NCI-H460 (cell line): ENCODE data around the gene IL11. TPM values are rescaled to one million over a fixed set of nuclear protein-coding genes. Genes with fewer than 3 reads are reported as not detected.
A peak's percentile ranks its signal among the peaks of the same experiment; 100 is the strongest.

ENCODE experiments used
- DNase-seq: peaks from one replicate; pipeline ENCODE4 v3.0.0-alpha.2; 2016; ENCODE audit warnings: low read depth; ENCODE audit errors: extremely low read depth
- total RNA-seq: library from RNA; depleted of rRNA; stranded (reverse); fragments of >200 nt; shearing (Covaris generic); gene quantifications from 2 replicates; pipeline ENCODE4 v1.2.3, GENCODE V29; 2014

Gene IL11
- total RNA-seq, 1 experiment from 2014 or later, result 0.84 TPM

GRCh38 chr19:55373993-55374757 lies 3.9 kb upstream of the IL11 start:
- DNase-seq, result no peak

DNA sequence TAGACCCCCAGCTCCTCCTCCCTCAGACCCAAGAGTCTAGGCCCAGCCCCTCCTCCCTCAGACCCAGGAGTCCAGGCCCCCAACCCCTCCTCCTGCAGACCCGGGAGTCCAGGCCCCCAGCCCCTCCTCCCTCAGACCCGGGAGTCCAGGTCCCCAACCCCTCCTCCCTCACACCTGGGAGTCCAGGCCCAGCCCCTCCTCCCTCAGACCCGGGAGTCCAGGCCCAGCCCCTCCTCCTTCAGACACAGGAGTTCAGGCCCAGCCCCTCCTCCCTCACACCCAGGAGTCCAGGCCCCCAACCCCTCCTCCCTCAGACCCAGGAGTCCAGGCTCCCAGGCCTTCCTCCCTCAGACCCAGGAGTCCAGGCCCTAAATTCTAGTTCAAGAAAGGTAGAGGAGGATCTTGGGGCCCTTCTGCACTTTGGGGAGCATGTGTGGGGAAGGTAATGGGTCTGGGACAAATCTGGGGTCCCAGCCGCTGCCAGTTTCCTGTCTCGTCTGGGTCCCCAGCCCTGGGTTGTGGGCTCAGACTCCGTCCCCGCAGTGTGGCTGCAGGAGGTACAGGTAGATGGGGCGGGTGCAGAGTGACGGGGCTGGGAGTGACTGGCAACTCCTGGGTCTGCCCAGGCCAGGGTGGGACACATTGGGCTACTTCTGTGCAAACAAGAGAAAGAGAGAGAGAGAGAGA lies 3.2 kb upstream of the IL11 start:
- no peak for DNase-seq

- DNase-seq, result no peak
Observed at GRCh38 chr19:55372316-55373081, 2.2 kb upstream of the IL11 start.

DNA sequence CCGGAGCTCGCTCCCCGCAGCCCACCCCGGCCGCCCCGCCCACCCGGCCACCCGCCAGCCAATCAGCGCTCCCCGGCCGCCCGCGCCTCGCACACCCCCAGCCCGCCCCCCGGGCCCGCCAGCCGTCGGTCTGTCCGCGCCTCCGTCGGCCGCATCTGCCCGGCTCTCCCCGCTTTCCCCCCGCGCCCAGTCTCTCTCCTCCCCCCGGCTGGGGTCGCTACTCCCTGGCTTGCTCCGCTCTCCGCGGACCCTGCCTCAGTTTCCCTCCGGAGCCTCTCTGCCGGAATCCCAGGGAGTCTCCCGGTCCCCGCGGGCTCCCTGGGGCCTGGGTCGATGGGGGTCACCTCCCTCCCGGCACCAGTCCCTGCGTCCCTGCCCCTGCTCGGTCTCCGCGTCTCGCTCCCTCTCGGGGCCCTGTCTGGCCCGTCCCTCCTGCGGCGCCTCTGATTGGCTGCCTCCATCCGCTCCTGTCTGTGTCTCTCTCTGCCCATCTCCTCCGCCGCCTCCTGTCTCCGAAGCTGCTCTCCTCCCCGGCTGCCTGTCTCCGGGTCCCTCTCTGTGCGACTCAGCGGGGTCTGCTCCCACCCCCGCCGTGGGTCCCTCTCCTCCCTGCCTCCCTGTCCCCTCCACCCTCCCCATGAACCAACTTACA lies 484 bp downstream of the IL11 start:
- DNase-seq, result peak; percentile 22

DNA sequence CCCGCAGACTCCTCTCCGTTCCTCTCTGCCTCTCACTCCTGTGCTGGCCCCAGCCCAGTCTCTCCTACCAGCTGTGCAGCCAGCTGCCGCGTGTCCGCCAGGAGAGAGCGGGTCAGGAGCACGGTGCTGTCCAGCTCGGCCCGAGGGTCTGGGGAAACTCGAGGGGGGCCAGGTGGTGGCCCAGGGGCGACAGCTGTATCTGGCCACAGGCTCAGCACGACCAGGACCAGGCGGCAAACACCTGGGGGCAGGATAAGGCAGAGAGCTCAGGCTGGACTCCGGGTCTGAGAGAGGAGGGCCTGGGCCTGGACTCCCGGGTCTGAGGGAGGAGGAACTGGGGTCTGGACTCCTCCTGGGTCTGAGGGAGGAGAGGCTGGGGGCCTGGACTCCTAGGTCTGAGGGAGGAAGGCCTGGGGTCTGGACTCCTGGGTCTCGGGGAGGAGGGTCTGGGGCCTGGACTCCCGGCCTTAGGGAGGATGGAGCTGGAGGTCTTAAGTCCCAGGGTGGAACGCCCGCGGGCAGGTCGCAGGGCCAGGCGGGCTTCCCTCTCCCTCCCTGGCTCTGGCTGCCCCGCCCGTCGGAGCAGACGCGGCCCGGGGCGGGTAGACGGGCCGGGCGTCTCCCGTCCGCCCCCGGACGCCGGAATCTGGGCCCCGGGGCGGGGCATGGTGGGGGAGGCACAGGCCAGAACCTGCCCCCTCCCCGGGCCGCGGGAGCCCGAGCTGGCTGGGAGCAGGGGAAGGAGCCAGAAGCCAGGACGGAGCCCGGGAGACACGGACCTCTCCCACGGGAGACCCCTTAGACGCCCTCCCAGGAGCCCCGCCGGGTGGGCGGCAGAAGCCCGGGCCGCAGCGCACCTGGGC lies 1.3 kb downstream of the IL11 start:
- DNase-seq, result no peak

DNA sequence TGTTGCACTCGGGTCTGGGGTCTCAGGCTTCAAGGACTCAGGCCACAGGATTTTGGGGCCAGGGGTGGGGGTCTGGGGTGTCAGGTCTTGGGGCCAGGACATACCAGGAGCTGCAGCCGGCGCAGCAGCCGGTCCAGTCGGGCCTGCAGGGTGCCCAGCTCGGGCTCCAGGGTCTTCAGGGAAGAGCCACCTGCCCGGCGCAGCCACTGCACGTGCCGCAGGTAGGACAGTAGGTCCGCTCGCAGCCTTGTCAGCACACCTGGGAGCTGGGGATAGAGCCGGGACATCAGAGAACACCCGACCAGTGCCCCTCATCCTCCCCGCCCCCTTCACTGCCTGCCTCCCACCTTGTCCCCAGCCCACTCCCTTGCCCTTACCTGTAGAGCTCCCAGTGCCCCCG lies 2.2 kb downstream of the IL11 start:
- no peak for DNase-seq

DNA sequence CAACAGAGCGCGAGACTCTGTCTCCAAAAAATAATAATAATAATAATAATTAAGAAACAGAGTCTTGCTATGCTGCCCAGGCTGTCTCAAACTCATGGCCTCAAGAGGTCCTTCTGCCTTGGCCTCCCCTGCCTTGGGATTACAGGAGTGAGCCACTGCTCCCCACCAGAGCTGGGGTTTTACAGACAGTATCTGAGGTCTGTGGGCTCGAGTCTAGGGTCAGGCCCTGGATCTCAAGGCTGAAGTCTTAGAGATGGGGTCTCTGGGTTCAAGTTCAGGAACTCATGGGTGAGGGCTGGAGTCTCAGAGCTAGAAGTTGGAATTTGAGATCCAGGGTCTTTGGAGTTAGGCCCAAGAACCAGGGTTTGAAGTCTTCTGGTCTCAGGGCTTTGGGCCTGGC lies 3.5 kb downstream of the IL11 start:
- no peak for DNase-seq

DNA sequence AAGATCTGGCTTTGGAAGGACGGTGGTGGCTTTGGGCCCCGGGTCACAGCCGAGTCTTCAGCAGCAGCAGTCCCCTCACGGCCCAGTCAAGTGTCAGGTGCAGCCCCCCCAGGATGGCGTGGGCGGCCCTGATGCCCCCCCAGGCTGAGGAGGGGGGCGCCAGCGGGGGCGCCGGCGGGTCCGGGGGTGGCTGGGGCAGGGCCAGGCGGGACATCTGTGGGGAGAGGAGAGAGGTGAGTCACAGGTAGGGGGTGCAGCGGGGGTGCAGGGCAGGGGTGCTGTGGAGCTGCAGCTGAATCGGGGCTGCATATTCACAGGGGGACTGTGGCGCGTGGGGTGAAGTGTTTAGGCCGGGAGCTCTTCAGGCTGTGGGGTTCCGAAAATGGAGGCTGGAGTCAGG lies 4.3 kb downstream of the IL11 start:
- no peak for DNase-seq

DNA sequence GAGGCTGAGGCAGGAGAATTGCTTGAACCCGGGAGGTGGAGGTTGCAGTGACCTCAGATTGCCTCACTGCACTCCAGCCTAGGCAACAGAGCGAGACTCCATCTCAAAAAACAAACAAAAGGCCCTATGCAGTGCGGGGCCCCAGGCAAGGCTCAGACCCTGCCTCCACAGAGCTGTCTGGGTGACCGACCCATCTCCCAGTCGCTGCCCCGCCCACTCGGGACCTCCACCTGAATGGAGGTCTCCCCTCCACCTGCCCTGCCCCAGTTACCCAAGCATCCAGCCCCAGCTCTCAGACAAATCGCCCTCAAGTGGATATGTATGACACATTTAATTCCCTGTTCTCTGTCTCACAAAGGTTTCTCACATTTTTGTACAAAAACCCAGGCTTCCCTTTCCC lies 5.0 kb downstream of the IL11 start:
- no peak for DNase-seq

DNA sequence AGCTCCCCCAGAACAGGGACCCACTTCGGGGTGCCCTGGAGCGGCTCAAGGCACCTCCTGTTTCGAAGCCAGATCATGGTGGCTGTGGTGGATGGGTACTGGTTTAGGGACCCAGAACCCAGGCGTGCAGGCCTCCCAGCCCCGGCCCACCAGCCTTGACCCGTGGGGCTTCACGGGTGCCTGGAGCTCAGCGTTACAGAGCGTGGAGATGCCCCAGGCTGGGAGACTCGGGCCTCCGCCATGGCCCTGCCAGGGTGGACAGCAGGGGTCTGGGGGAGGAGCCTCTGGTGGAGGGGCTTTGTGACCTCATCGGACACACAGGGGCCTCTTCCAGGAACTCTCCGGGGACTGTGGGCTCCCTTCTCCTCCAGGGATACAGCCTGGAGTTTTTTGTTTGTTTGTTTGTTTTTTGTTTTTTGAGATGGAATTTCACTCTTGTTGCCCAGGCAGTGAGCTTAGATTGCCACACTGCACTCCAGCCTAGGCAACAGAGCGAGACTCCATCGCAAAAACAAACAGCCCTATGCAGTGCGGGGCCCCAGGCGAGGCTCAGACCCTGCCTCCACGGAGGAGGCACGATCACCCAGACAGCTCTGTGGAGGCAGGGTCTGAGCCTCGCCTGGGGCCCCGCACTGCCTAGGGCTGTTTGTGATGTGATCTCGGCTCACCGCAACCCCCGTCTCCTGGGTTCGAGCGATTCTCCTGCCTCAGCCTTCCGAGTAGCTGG lies 7.1 kb downstream of the IL11 start, which contains the start of gene GARIN5B:
GARIN5B (minus strand) TSS at position 271 of the 727 bp plus-strand sequence; CDS start at position 77, 194 bp downstream.
- DNase-seq, result no peak

DNA sequence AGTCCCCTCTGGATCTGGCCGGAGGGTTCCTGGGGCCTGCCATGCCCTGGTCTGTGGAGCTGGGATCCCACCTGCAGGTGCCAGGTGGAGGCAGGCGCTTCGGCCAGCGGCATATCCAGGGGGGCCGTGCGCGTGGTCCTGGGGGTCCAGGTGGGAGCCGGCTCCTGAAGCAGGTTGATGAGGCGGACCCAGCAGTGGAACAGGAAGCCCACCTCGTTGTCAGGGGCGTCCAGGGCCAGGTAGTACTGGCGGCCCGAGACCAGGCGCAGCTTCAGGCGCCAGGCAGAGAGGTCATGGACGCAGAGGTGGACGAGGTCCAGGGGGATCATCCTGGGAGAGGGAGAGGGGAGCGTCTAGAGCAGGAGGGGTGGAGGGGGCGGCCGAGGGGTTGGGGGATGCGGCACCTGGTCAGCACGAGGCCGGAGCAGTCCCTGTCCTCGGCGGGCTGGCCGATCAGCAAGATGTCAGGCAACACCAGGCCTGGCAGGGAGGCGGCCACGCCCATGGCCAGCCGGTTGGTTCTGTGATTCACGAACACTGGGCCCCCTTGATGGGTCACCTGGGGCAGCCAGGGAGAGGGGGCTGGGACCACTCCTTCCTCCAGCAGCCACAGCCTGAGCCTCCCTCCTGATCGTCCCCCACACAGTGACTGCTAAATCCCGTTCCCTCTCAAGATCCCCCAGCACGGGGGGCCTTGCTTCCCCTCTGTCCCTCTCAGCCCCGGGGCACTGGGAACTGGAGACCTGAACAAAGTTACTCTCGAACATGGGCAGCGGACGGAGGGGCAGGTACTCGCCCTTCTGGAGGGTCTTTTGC lies 7.9 kb downstream of the IL11 start:
- DNase-seq, result no peak

DNA sequence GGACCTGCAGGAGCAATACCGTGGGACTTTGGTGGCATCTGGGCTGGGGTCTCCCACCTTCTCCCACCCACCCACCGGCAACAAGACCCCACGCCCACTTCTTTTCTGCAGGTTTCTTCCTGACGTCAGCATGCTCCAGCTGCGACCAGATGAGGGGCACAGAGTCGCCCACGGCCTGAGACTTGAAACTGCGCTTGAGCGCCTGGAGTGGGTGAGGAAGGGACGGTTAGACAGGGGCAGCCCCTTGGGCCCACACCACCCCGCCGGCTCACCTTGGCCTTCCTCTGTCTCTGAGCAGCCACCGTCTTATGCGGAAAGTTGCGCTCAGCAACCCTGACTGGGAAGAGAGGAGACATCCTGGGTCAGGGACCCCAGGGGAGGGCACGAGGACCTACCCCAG lies 9.4 kb downstream of the IL11 start:
- DNase-seq, result no peak

- DNase-seq, result no peak
Observed at GRCh38 chr19:55358943-55359908, 11.0 kb downstream of the IL11 start.

- DNase-seq, result no peak
Observed at GRCh38 chr19:55358493-55358892, 11.8 kb downstream of the IL11 start.

GRCh38 chr19:55355213-55355821 lies 14.9 kb downstream of the IL11 start:
- no peak for DNase-seq

DNA sequence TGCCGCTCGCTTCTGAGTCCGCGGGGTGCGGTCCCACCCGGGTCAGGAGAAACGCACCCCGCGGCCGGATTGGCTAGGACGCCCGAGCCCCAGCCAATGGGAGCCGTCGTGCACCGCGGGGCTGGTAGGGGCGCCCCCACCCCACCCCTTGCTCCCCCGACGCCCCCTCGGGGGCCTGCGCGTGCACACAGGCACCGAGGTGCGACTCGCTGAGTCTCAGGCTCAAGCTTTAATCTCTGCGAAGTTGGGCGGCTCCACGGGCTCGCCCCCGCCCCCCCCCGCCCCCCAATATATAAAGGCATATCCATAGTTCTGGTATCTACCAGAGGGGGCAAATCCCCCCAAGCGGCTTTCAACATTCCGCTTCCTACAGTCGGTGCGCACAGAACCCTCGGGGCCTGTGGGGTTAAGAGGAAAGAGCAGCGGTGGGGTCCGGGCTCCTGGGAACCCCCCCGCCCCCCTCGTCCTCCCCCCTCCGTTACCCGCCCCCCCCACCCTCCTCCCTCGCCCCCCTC lies 15.5 kb downstream of the IL11 start, which contains the start of gene COX6B2:
COX6B2 (minus strand) TSS at position 22 of the 515 bp plus-strand sequence. CDS start 198 bp downstream, outside the sequence.
- no peak for DNase-seq
